DND-41 (cell line): ENCODE data around the gene KSR1.

Source experiments
- ATAC-seq: fragments of 200-7000 bp; cut with Tn5 transposase; 3 replicates; pipeline ENCODE4 v1.9.1; 2021; ENCODE audit warnings: low read depth; ENCODE audit not compliant: insufficient read depth
- DNase-seq: peaks from one replicate; pipeline ENCODE4 v3.0.0-alpha.2; 2020
- H2AFZ ChIP-seq: 2 replicates; pipeline ENCODE4 v1.6.0; 2012; ENCODE audit warnings: low read depth, low read length
- H3K27ac ChIP-seq: 2 replicates; pipeline ENCODE4 v1.5.1; 2012; ENCODE audit warnings: low read length, inconsistent platforms
- H3K27me3 ChIP-seq: fragments of 200-600 bp; sonication (generic); 2 replicates; pipeline ENCODE4 v1.6.0; 2012; ENCODE audit warnings: low read length, mild to moderate bottlenecking, inconsistent platforms; ENCODE audit not compliant: insufficient read depth, poor library complexity
- H3K36me3 ChIP-seq: 2 replicates; pipeline ENCODE4 v1.5.1; 2012; ENCODE audit warnings: low read length, inconsistent platforms; ENCODE audit not compliant: insufficient read depth
- H3K4me1 ChIP-seq: 2 replicates; pipeline ENCODE4 v1.5.1; 2012; ENCODE audit warnings: mild to moderate bottlenecking, low read length; ENCODE audit not compliant: insufficient read depth
- H3K4me2 ChIP-seq: 2 replicates; pipeline ENCODE4 v1.6.0; 2012; ENCODE audit warnings: mild to moderate bottlenecking, moderate library complexity, low read length, inconsistent platforms; ENCODE audit not compliant: insufficient read depth
- H3K4me3 ChIP-seq, 2 experiments: fragments of 200-600 bp in 1 of 2; shearing (Covaris generic) in 1 of 2; 2 replicates each; pipeline ENCODE4 v1.5.1; 2012 to 2016; ENCODE audit warnings: inconsistent platforms in 2 of 2, low read length in 2 of 2, mild to moderate bottlenecking in 2 of 2, low read depth in 1 of 2, moderate library complexity in 1 of 2
- H3K79me2 ChIP-seq: 2 replicates; pipeline ENCODE4 v1.6.0; 2012; ENCODE audit warnings: low read length, inconsistent platforms; ENCODE audit not compliant: insufficient read depth
- H3K9ac ChIP-seq: 2 replicates; pipeline ENCODE4 v1.6.0; 2012; ENCODE audit warnings: low read depth, mild to moderate bottlenecking, inconsistent platforms, low read length, moderate library complexity
- H3K9me3 ChIP-seq: 2 replicates; pipeline ENCODE4 v1.5.1; 2012; ENCODE audit warnings: low read length, moderate library complexity, mild to moderate bottlenecking, inconsistent platforms; ENCODE audit not compliant: insufficient read depth, severe bottlenecking
- H4K20me1 ChIP-seq: 2 replicates; pipeline ENCODE4 v1.6.0; 2012; ENCODE audit warnings: low read length; ENCODE audit not compliant: insufficient read depth
- EZH2 ChIP-seq: IDR thresholded peaks from 3 replicates; pipeline ENCODE4 v1.6.1; 2012; ENCODE audit warnings: borderline replicate concordance, low read depth, mild to moderate bottlenecking, moderate library complexity, low read length, inconsistent platforms; ENCODE audit not compliant: severe bottlenecking
- TF ChIP-seq, protein P1 (sequence below): IDR thresholded peaks from 2 replicates; pipeline ENCODE4 v1.5.1; 2012; ENCODE audit warnings: borderline replicate concordance, low read length, moderate library complexity, mild to moderate bottlenecking; ENCODE audit not compliant: poor library complexity, severe bottlenecking; ENCODE audit errors: extremely low read depth

KSR1 gene

DNA sequence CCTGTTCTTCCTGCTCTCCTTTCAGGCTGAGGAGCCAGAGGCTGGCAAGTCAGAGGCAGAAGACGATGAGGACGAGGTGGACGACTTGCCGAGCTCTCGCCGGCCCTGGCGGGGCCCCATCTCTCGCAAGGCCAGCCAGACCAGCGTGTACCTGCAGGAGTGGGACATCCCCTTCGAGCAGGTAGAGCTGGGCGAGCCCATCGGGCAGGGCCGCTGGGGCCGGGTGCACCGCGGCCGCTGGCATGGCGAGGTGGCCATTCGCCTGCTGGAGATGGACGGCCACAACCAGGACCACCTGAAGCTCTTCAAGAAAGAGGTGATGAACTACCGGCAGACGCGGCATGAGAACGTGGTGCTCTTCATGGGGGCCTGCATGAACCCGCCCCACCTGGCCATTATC is 149.2 kb downstream of the KSR1 start:
- DNase-seq, result no peak
- no peaks in the 10 kb centered on the region for H3K9me3 ChIP-seq

DNA sequence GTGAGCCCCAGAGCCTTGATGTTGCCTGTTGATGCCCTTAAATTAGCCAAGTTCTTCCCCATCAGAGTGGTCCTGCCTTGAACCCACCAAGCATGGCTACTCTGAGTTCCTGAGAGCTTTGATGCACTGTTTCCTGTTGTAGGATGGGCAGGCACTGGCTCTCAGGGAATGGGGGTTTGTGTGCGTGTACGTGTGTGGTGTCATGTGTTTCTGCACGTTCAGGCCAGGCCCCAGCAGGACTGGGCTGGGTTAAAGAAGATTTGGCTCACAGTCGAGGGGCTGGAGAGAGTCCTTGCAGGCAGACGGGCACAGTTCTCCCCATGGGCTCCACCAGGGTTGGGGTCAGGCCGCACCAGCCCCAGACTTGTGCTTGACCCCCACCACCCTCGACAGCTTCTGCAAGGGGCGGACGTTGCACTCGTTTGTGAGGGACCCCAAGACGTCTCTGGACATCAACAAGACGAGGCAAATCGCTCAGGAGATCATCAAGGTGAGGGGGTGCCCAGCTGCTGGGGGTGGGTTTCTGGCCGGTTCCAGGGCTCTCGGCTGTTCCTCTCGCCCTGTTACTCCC is 151.4 kb downstream of the KSR1 start:
- Histone ChIP-seq H3K4me3 (no peak overlapping the region), H3K4me1 (peaks cover 7% of the 10 kb centered on the region), H2AFZ (no peak overlapping the region), H3K36me3 (no peaks in the 10 kb centered on the region), H3K79me2 (no peaks in the 10 kb centered on the region), H3K27ac (no peak overlapping the region), H4K20me1 (no peaks in the 10 kb centered on the region), H3K4me2 (no peak overlapping the region), H3K9me3 (no peaks in the 10 kb centered on the region), H3K9ac (no peak overlapping the region), H3K27me3 (no peaks in the 10 kb centered on the region)
- ATAC-seq, result no peak
- TF ChIP-seq, protein P1, sequence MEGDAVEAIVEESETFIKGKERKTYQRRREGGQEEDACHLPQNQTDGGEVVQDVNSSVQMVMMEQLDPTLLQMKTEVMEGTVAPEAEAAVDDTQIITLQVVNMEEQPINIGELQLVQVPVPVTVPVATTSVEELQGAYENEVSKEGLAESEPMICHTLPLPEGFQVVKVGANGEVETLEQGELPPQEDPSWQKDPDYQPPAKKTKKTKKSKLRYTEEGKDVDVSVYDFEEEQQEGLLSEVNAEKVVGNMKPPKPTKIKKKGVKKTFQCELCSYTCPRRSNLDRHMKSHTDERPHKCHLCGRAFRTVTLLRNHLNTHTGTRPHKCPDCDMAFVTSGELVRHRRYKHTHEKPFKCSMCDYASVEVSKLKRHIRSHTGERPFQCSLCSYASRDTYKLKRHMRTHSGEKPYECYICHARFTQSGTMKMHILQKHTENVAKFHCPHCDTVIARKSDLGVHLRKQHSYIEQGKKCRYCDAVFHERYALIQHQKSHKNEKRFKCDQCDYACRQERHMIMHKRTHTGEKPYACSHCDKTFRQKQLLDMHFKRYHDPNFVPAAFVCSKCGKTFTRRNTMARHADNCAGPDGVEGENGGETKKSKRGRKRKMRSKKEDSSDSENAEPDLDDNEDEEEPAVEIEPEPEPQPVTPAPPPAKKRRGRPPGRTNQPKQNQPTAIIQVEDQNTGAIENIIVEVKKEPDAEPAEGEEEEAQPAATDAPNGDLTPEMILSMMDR, result no peak
- no peak for TF ChIP-seq EZH2
- DNase-seq, result no peak

More for the DNA sequence above, 149.2 kb downstream of the KSR1 start:
- Histone ChIP-seq H3K27ac (no peak overlapping the region), H2AFZ (no peak overlapping the region), H4K20me1 (no peaks in the 10 kb centered on the region), H3K27me3 (no peaks in the 10 kb centered on the region), H3K4me3 (no peak overlapping the region), H3K4me2 (no peak overlapping the region), H3K9ac (no peak overlapping the region), H3K79me2 (no peaks in the 10 kb centered on the region), H3K36me3 (no peaks in the 10 kb centered on the region), H3K4me1 (peaks cover 7% of the 10 kb centered on the region)
- no peak for ATAC-seq
- TF ChIP-seq, protein P1, result no peak
- TF ChIP-seq EZH2, result no peak

DNA sequence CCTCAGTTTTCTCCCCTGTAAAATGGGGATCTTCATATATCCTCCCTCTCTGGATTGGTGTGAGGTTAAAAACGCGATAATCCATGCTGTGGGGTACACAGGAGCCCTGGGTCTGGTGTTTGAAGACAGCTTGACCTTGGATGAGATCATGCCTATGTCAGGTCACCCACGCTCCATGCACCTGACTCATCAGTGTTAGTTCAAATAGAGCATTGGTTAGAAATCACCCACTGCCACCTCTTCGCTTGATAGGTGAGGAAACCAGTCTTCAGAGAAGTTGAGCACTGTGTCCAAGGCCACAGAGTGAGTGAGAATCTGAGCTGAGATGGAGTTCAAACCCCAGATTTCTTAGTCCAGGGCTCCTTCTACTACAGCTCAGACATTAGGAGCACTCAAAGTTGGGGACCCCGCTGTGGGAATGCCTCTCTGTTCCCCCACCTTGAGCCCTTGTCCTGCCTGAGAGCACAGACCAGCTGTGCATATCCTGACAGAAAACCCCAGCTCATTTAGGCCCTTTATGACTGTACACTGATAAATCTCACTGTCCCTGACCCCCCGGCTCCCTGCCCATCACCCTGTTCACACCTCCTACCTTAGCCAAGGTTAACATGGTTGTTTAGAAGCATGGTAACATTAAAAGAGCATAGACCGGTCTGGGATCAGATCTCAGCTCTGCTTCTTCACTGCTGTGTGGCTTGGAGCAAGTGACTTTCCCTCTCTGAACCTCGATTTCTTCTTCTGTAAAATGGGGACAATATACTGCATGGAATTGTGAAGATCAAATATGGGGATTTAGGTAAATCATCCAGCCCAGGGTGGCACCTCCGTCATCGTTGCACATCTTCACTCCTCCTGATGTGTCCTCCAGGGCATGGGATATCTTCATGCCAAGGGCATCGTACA is 152.3 kb downstream of the KSR1 start:
- no peaks in the 10 kb centered on the region for H3K79me2 ChIP-seq
- ATAC-seq (no peak), DNase-seq (no peak)
- H3K4me3 ChIP-seq, result no peak overlapping the region
- H2AFZ ChIP-seq, result no peak overlapping the region
- H3K27me3 ChIP-seq, result no peaks in the 10 kb centered on the region
- no peaks in the 10 kb centered on the region for H4K20me1 ChIP-seq
- H3K9ac ChIP-seq, result no peak overlapping the region
- no peak overlapping the region for H3K4me2 ChIP-seq
- no peak for TF ChIP-seq EZH2
- TF ChIP-seq, protein P1, result no peak
- no peaks in the 10 kb centered on the region for H3K36me3 ChIP-seq
- H3K4me1 ChIP-seq, result peaks cover 4% of the 10 kb centered on the region
- H3K27ac ChIP-seq, result no peak overlapping the region
- H3K9me3 ChIP-seq, result no peaks in the 10 kb centered on the region
